ENCODE measurements around the gene UBR2. TPM values are rescaled to one million over a fixed set of nuclear protein-coding genes. Genes with fewer than 3 reads are reported as not detected.

The UBR2 gene
- total and polyA plus RNA-seq, 9 of the 15 experiments (the other 6 are each of a cell fraction or from before 2014, with no cell fraction given), result 9.1 to 38.9 (median 23.4) TPM

DNA sequence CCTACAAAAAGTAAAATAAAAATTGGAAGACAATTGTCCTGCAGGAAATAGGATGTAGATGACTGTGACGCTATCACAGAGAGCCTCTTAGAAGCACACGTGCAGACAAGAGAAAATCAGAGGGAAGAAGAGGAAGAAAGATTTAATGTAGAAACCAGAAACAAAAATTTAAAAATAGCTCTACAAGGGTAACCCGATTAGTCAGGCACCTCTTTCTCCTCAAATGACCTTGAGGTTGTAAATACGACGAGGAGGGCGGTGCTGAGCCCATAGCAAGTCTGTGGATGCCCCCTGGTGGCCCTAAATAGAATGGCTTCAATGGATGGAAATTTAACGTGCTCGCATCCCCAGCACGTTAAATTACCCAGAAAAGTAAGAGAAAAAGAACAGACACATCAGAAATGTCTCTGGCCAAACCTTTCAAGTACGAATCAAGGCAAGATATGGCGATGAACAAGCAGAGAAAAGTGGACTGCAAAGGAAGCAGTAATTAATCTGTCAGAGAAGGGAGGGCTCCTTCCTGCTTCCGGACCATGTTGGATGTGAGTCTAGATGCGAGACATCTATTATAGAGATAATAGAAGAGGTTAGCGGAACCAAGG lies 162.8 kb downstream of the UBR2 start (continued):
- TF ChIP-seq, protein P1, sequence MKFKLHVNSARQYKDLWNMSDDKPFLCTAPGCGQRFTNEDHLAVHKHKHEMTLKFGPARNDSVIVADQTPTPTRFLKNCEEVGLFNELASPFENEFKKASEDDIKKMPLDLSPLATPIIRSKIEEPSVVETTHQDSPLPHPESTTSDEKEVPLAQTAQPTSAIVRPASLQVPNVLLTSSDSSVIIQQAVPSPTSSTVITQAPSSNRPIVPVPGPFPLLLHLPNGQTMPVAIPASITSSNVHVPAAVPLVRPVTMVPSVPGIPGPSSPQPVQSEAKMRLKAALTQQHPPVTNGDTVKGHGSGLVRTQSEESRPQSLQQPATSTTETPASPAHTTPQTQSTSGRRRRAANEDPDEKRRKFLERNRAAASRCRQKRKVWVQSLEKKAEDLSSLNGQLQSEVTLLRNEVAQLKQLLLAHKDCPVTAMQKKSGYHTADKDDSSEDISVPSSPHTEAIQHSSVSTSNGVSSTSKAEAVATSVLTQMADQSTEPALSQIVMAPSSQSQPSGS (CRISPR knock-in tag; IDR thresholded peaks at IDR 0.05), result no peak
- TF ChIP-seq KDM1A (IDR thresholded peaks at IDR 0.05) (peak; percentile 39 to 70; a peak in 3 of 4 replicates), SMARCB1 (IDR thresholded peaks at IDR 0.05; ENCODE audit: insufficient read length, low read depth) (no peak), HDAC1 (IDR thresholded peaks at IDR 0.05) (peak in 1 of 2 experiments; percentile 33; a peak in 1 of 4 replicates), BRD4 (IDR thresholded peaks at IDR 0.05) (0 out of 2 replicates have a peak, but pooled peaks have one; percentile 35), SMAD4 (CRISPR knock-in tag; conservative IDR thresholded peaks at IDR 0.05) (peak; percentile 54; the same call in 1 of the 2 replicates), HDAC6 (IDR thresholded peaks at IDR 0.05; ENCODE audit: low read depth, low read length) (no peak), KLF1 (tag; IDR thresholded peaks at IDR 0.05) (no peak), GATAD2A (IDR thresholded peaks at IDR 0.05) (no peak), STAG1 (CRISPR knock-in tag; IDR thresholded peaks at IDR 0.05; ENCODE audit: borderline replicate concordance) (peak; percentile 51; the same call in 1 of the 2 replicates), MYC (IDR thresholded peaks at IDR 0.05; ENCODE audit: low read depth, low read length) (peak; percentile 39), MYC (CRISPR knock-in tag; IDR thresholded peaks at IDR 0.05; ENCODE audit: borderline replicate concordance, low read depth) (no peak), GABPB2 (CRISPR knock-in tag; conservative IDR thresholded peaks at IDR 0.05) (no peak), ETV5 (CRISPR knock-in tag; IDR thresholded peaks at IDR 0.05; ENCODE audit: low read depth) (peak; percentile 54; the same call in 1 of the 2 replicates), ZNF644 (tag; IDR thresholded peaks at IDR 0.05; ENCODE audit: low read depth) (no peak), SIX5 (IDR thresholded peaks at IDR 0.05; ENCODE audit: borderline replicate concordance in 1 of 2, insufficient read depth in 1 of 2, low read depth in 1 of 2, low read length in 2 of 2) (no peak), ZNF561 (CRISPR knock-in tag; conservative IDR thresholded peaks at IDR 0.05) (no peak), TFAM (CRISPR knock-in tag; conservative IDR thresholded peaks at IDR 0.05) (no peak), ZEB2 (IDR thresholded peaks at IDR 0.05) (peak; percentile 42; the same call in 1 of the 2 replicates), YY1 (IDR thresholded peaks at IDR 0.05; ENCODE audit: borderline replicate concordance in 1 of 3, control insufficient read depth in 1 of 3, extremely low read depth in 1 of 3, insufficient read depth in 3 of 3, insufficient read length in 1 of 3, insufficient replicate concordance in 2 of 3, low read depth in 1 of 3, low read length in 2 of 3) (peak in 2 of 3 experiments; percentile 31 to 70), ADNP (tag; IDR thresholded peaks at IDR 0.05) (no peak)
- TF ChIP-seq, protein P2, sequence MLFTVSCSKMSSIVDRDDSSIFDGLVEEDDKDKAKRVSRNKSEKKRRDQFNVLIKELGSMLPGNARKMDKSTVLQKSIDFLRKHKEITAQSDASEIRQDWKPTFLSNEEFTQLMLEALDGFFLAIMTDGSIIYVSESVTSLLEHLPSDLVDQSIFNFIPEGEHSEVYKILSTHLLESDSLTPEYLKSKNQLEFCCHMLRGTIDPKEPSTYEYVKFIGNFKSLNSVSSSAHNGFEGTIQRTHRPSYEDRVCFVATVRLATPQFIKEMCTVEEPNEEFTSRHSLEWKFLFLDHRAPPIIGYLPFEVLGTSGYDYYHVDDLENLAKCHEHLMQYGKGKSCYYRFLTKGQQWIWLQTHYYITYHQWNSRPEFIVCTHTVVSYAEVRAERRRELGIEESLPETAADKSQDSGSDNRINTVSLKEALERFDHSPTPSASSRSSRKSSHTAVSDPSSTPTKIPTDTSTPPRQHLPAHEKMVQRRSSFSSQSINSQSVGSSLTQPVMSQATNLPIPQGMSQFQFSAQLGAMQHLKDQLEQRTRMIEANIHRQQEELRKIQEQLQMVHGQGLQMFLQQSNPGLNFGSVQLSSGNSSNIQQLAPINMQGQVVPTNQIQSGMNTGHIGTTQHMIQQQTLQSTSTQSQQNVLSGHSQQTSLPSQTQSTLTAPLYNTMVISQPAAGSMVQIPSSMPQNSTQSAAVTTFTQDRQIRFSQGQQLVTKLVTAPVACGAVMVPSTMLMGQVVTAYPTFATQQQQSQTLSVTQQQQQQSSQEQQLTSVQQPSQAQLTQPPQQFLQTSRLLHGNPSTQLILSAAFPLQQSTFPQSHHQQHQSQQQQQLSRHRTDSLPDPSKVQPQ (CRISPR knock-in tag; IDR thresholded peaks at IDR 0.05; ENCODE audit: borderline replicate concordance), result no peak
- TF ChIP-seq, protein P3, sequence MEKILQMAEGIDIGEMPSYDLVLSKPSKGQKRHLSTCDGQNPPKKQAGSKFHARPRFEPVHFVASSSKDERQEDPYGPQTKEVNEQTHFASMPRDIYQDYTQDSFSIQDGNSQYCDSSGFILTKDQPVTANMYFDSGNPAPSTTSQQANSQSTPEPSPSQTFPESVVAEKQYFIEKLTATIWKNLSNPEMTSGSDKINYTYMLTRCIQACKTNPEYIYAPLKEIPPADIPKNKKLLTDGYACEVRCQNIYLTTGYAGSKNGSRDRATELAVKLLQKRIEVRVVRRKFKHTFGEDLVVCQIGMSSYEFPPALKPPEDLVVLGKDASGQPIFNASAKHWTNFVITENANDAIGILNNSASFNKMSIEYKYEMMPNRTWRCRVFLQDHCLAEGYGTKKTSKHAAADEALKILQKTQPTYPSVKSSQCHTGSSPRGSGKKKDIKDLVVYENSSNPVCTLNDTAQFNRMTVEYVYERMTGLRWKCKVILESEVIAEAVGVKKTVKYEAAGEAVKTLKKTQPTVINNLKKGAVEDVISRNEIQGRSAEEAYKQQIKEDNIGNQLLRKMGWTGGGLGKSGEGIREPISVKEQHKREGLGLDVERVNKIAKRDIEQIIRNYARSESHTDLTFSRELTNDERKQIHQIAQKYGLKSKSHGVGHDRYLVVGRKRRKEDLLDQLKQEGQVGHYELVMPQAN (IDR thresholded peaks at IDR 0.05; ENCODE audit: borderline replicate concordance), result no peak
